Activated naive CD8-positive, alpha-beta T cell treated with anti-CD3 and anti-CD28 coated beads, Interleukin-2, amount 50 U/mL, for 24 hours (primary cell): ENCODE measurements around the gene GULP1.

Experiments used
- ATAC-seq: fragments of 150-1000 bp; cut with Tn5 transposase; one replicate; pipeline ENCODE4 v1.10.0; 2021
- DNase-seq: peaks from one replicate; pipeline ENCODE4 v3.0.0; 2021
- H3K27ac Mint-ChIP-seq: one replicate; pipeline ENCODE4 v1.8.0; 2021; ENCODE audit warnings: mild to moderate bottlenecking, mixed read lengths
- H3K27me3 Mint-ChIP-seq: one replicate; pipeline ENCODE4 v1.8.0; 2021; ENCODE audit warnings: mixed read lengths
- H3K36me3 Mint-ChIP-seq: one replicate; pipeline ENCODE4 v1.8.0; 2021; ENCODE audit warnings: low read depth, mixed read lengths
- H3K4me1 Mint-ChIP-seq: one replicate; pipeline ENCODE4 v1.8.0; 2021; ENCODE audit warnings: mixed read lengths
- H3K4me3 Mint-ChIP-seq: one replicate; pipeline ENCODE4 v1.8.0; 2021; ENCODE audit warnings: mild to moderate bottlenecking, moderate library complexity, mixed read lengths
- H3K9me3 Mint-ChIP-seq: one replicate; pipeline ENCODE4 v1.8.0; 2021; ENCODE audit warnings: mixed read lengths

GULP1 gene

GRCh38 chr2:188395903-188396689, 104.4 kb downstream of the GULP1 start:
- Mint-ChIP-seq H3K27ac (no peak overlapping the region), H3K9me3 (peaks cover 4% of the 10 kb centered on the region), H3K36me3 (no peaks in the 10 kb centered on the region), H3K4me1 (no peaks in the 10 kb centered on the region), H3K4me3 (no peak overlapping the region), H3K27me3 (no peaks in the 10 kb centered on the region)
- DNase-seq = no peak
- ATAC-seq = no peak

DNA sequence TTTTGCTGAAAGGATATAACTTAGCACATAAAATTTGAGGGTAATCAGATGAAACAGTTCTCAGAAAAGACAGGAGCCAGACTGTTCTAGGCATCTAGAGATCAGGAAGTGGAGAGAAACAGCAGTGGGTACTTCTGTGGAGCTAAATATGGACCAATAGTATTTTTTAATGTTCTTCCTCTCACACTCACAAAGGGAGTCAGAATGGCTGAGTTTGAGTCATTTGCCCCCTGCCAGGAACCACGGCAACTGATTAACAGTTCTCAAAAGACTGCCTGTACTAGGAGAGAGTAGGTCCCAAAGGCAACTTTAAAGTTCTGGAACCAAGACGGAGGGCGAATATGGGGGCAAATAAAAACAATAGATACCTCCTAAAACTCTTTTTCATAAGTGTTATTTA, 107.5 kb downstream of the GULP1 start:
- DNase-seq (no peak), ATAC-seq (no peak)
- no peak overlapping the region for H3K4me3 Mint-ChIP-seq
- H3K9me3 Mint-ChIP-seq = no peaks in the 10 kb centered on the region
- H3K4me1 Mint-ChIP-seq = no peaks in the 10 kb centered on the region
- no peaks in the 10 kb centered on the region for H3K36me3 Mint-ChIP-seq
- no peaks in the 10 kb centered on the region for H3K27me3 Mint-ChIP-seq
- no peak overlapping the region for H3K27ac Mint-ChIP-seq

DNA sequence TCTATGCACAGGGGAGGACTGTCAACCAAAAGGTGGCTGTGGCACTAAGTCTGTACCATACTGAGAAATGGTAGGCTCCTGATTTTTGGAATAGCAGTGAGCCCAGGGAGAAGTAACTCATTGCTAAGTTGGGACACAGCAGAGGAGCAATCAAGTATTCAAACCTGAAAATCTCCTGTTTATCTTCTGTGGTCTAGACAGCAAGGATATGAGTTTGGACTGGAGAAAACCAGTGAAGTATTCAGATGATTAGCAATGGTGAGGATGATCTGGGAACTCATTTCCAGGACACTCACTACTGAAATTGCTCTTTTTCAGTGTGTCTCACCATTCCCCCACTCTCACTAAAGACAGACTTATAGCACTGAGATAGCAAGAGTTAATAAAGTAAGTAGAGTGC, 112.0 kb downstream of the GULP1 start:
- H3K27ac Mint-ChIP-seq = no peak overlapping the region
- H3K4me1 Mint-ChIP-seq = no peaks in the 10 kb centered on the region
- DNase-seq = no peak
- no peaks in the 10 kb centered on the region for H3K27me3 Mint-ChIP-seq
- ATAC-seq = no peak
- no peaks in the 10 kb centered on the region for H3K36me3 Mint-ChIP-seq
- peaks cover 8% of the 10 kb centered on the region for H3K9me3 Mint-ChIP-seq
- no peak overlapping the region for H3K4me3 Mint-ChIP-seq

DNA sequence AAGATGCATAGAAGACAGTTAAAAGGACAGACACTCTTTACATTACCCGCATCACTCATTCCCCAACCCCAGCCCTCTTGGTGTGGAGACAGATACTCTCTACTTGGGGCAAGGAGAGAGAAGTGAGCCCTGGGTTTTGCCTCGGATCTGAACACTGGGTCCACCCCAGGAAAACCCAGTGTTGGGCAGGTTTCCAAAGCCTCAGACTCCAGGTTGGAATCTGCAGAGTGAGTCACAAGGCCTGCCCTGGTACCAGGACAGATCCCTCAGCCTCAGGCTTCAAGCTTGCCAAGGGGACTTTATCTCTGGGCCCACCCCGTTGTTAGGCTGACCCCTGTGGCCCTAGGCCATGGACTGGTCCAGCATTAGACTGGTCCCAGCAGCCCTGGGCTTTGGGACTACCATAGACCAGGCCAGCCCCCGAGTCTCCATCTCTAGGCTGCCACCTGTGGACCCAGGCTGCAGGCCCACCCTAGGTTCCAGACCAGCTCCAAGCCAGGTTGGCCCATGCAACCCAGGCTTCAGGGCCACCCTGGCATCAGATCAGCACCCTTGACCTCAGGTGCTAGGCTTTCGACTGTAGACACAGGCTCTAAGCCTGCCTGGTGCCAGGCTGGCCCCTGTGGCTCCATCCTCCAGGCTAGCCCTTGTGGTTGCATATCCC, 112.8 kb downstream of the GULP1 start:
- Mint-ChIP-seq H3K27me3 (no peaks in the 10 kb centered on the region), H3K4me3 (no peak overlapping the region), H3K36me3 (no peaks in the 10 kb centered on the region), H3K4me1 (no peaks in the 10 kb centered on the region), H3K9me3 (peaks cover 14% of the 10 kb centered on the region), H3K27ac (no peak overlapping the region)
- DNase-seq = no peak
- no peak for ATAC-seq

- Mint-ChIP-seq H3K4me3 (no peak overlapping the region), H3K27ac (no peak overlapping the region), H3K36me3 (no peaks in the 10 kb centered on the region)
Measured at GRCh38 chr2:188406414-188406813, 114.7 kb downstream of the GULP1 start.

DNA sequence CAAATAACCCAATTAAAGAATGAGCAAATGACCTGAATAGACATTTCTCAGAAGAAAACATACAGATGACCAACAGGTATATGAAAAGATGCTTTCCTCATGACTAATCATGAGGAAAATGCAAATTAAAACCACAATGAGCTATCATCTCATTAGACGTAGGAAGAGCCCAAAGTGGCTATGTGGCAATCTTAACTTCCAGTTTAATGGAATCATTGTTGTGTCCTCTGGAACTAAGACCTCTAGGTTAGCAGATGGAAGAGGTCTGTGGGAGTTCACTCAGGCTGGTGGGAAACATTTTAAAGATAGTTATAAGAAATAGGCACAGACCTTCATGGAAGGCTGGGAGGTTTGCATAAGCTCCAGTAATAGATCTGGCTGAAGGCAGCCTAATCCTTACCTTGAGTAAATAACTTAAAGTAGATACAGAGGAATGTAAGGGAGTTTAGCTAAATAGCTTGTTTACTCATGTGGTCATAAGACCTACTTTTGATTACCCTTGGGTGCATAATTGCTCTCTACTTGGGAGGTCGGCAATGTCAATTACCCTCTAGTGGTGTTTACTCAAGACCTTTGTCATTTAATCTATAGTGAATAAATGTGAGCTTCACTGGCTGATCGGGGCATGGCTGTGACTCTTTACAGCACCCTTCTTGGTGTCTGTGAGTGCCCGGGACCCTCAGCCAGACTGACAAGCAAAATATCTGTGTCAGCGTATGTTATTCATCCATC, 119.0 kb downstream of the GULP1 start:
- Mint-ChIP-seq H3K27ac (no peak overlapping the region), H3K27me3 (no peaks in the 10 kb centered on the region), H3K36me3 (no peaks in the 10 kb centered on the region), H3K4me1 (no peaks in the 10 kb centered on the region), H3K4me3 (no peak overlapping the region), H3K9me3 (peaks cover 24% of the 10 kb centered on the region)
- ATAC-seq = no peak
- DNase-seq = no peak

More at GRCh38 chr2:188406414-188406813, 114.7 kb downstream of the GULP1 start:
- DNase-seq (no peak), ATAC-seq (no peak)
- Mint-ChIP-seq H3K4me1 (no peaks in the 10 kb centered on the region), H3K9me3 (peaks cover 19% of the 10 kb centered on the region), H3K27me3 (no peaks in the 10 kb centered on the region)

DNA sequence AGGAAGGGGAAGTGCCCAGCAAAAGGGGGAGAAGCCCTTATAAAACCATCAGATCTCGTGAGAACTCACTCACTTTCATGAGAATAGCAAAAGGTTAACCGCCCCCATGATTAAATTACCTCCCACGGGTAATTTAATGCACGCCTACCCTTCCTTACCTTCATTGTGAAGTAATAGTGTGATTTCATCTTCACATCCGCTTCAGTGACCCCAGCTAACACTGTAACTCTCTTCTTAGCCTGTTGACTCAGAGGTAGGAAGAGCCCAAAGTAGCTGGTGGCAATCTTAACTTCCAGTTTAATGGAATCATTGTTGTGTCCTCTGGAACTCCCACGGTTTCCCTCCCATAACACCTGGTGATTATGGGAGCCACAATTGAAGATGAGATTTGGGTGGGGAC, 120.5 kb downstream of the GULP1 start:
- Mint-ChIP-seq H3K9me3 (peaks cover 19% of the 10 kb centered on the region), H3K4me1 (no peaks in the 10 kb centered on the region), H3K27ac (no peak overlapping the region), H3K4me3 (no peak overlapping the region), H3K27me3 (no peaks in the 10 kb centered on the region), H3K36me3 (no peaks in the 10 kb centered on the region)
- no peak for ATAC-seq
- no peak for DNase-seq

- DNase-seq = no peak
- Mint-ChIP-seq H3K9me3 (peaks cover 10% of the 10 kb centered on the region), H3K36me3 (no peaks in the 10 kb centered on the region)
Measured at GRCh38 chr2:188414411-188414810, 122.7 kb downstream of the GULP1 start.

DNA sequence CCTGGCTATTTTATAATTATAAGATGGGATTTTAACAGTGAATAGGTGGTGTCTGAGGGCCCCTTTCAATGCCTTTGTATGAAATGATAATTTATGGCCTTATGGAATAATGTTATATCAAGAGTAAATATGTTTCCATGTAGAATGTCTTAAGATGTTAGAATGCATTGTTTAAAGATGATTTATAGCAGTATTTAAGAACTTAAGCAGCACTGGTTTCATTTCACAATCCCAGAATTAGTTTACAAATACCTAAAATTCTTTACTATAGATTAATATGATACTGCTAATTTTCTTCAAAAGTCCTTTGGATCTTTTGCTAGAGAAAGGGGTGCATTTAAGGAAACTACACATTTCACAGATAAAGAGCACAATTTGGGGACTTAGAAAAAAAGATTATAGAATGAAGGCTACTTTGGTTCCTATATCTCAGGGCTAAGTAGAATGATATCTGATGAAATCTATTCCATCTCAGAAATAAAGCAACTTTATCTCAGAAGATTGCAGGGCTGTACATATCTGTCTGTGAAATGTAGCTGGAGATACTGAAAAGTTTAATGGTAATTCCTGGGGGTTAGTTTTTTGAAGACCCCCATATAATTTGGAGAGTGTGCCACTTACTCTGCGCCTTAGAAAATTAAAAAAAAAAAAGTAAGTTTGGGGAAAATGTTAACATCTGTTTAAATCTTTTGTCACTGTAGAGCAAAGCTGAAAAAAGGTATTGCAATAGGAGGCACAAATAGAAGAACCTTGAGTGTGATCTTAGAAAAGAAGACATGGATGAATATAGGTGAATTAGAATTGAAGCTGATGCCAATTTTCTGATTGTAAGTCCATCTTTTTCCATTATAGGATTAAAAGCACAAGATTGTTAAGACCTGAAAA, 123.4 kb downstream of the GULP1 start:
- H3K4me1 Mint-ChIP-seq = no peaks in the 10 kb centered on the region
- H3K9me3 Mint-ChIP-seq = peaks cover 10% of the 10 kb centered on the region
- no peaks in the 10 kb centered on the region for H3K36me3 Mint-ChIP-seq
- no peaks in the 10 kb centered on the region for H3K27me3 Mint-ChIP-seq
- no peak overlapping the region for H3K4me3 Mint-ChIP-seq
- no peak for DNase-seq
- H3K27ac Mint-ChIP-seq = no peak overlapping the region
- no peak for ATAC-seq

More at GRCh38 chr2:188414411-188414810, 122.7 kb downstream of the GULP1 start:
- no peak overlapping the region for H3K4me3 Mint-ChIP-seq
- H3K27ac Mint-ChIP-seq = no peak overlapping the region
- H3K27me3 Mint-ChIP-seq = no peaks in the 10 kb centered on the region
- no peaks in the 10 kb centered on the region for H3K4me1 Mint-ChIP-seq
- no peak for ATAC-seq

GRCh38 chr2:188415754-188416083, 124.0 kb downstream of the GULP1 start:
- Mint-ChIP-seq H3K27ac (no peak overlapping the region), H3K9me3 (peaks cover 8% of the 10 kb centered on the region), H3K4me3 (no peak overlapping the region), H3K4me1 (no peaks in the 10 kb centered on the region), H3K27me3 (no peaks in the 10 kb centered on the region), H3K36me3 (no peaks in the 10 kb centered on the region)
- DNase-seq (no peak), ATAC-seq (no peak)

- DNase-seq (no peak), ATAC-seq (no peak)
- Mint-ChIP-seq H3K4me3 (no peak overlapping the region), H3K27me3 (no peaks in the 10 kb centered on the region), H3K9me3 (peaks cover 6% of the 10 kb centered on the region), H3K4me1 (no peaks in the 10 kb centered on the region), H3K27ac (no peak overlapping the region), H3K36me3 (no peaks in the 10 kb centered on the region)
Measured at GRCh38 chr2:188416367-188416766, 124.7 kb downstream of the GULP1 start.

GRCh38 chr2:188422726-188423125, 131.1 kb downstream of the GULP1 start:
- DNase-seq = no peak
- Mint-ChIP-seq H3K4me1 (no peaks in the 10 kb centered on the region), H3K4me3 (no peak overlapping the region), H3K27me3 (no peaks in the 10 kb centered on the region), H3K36me3 (no peaks in the 10 kb centered on the region), H3K27ac (no peak overlapping the region), H3K9me3 (no peaks in the 10 kb centered on the region)
- ATAC-seq = no peak

DNA sequence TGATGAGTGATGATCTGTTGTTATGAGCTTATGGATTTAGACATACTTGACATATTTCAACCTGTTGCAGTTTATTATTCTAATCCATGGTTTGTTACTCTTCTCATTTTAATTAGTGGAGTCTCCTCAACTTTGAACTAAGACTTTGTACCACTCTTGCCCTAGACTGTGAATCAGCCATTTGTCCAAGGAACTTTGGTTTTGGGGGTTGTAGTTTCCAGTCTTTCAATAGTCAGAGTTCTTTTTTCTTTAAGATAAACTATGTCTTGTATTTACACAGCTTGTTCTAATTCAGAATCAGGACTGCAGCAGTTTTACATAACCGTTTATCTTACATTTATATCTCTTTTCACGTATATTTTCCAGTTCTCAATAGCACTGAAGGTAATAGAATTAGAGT, 133.6 kb downstream of the GULP1 start:
- no peak overlapping the region for H3K27ac Mint-ChIP-seq
- H3K4me3 Mint-ChIP-seq = no peak overlapping the region
- no peaks in the 10 kb centered on the region for H3K4me1 Mint-ChIP-seq
- no peaks in the 10 kb centered on the region for H3K36me3 Mint-ChIP-seq
- H3K9me3 Mint-ChIP-seq = no peaks in the 10 kb centered on the region
- ATAC-seq = no peak
- DNase-seq = no peak
- H3K27me3 Mint-ChIP-seq = no peaks in the 10 kb centered on the region

DNA sequence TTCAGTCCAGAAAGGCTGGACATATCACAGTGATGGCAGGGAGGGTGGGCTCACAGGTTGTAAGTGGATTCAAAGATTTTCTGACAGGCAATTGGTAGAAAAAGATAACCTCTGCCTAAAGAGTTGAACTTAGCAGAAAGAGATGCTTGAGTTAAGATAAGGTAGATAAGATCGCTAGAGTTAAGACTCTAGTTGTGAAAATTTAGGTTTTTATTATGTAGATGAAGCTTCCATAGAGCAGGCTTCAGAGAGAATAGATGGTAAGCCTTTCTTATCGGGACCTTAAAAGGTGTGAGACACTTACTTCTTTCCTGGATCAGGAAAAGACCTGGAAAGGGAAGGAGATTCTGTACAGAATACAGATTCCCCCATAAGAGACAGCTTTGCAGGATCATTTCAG, 134.4 kb downstream of the GULP1 start:
- no peaks in the 10 kb centered on the region for H3K27me3 Mint-ChIP-seq
- H3K4me3 Mint-ChIP-seq = no peak overlapping the region
- H3K27ac Mint-ChIP-seq = no peak overlapping the region
- no peaks in the 10 kb centered on the region for H3K9me3 Mint-ChIP-seq
- no peaks in the 10 kb centered on the region for H3K36me3 Mint-ChIP-seq
- no peak for DNase-seq
- H3K4me1 Mint-ChIP-seq = no peaks in the 10 kb centered on the region
- ATAC-seq = no peak
